H1 (cell line): Measurements from ENCODE around the gene RNF186. TPM values are rescaled to one million over a fixed set of nuclear protein-coding genes. Genes with fewer than 3 reads are reported as not detected.

Experiments used
- CTCF ChIA-PET: fragments of 300-600 bp; sonication (Branson Sonifier 250); formaldehyde crosslinking; loops from one replicate; lab custom pipeline; 2021; ENCODE audit not compliant: partially characterized antibody; lab: Charles Lee
- POLR2A ChIA-PET: fragments of 300-600 bp; sonication (Branson Sonifier 250); formaldehyde crosslinking; loops from one replicate; lab custom pipeline; 2021; ENCODE audit warnings: inconsistent platforms; ENCODE audit not compliant: partially characterized antibody; lab: Charles Lee
- DNase-seq, 2 experiments: peaks; one replicate each; pipeline versions ENCODE4 v3.0.0 to v3.0.0-alpha.2; 2010 to 2022; ENCODE audit warnings: low spot score in 2 of 2, low read depth in 1 of 2, mixed read lengths in 1 of 2
- FAIRE-seq: peaks from 2 replicates; lab custom pipeline; 2011; peaks lifted over from hg19 to GRCh38; lab: Jason Lieb, UNC
- H2AFZ ChIP-seq: 2 replicates; pipeline ENCODE4 v1.8.1; 2012; ENCODE audit warnings: low read length, inconsistent platforms
- H2AK5ac ChIP-seq: 2 replicates; pipeline ENCODE4 v1.6.1; 2013; ENCODE audit warnings: low read depth, low read length
- H2BK120ac ChIP-seq: replicated peaks from 2 replicates; pipeline ENCODE3; 2013; ENCODE audit warnings: low read depth, low read length, inconsistent platforms
- H2BK12ac ChIP-seq: 2 replicates; pipeline ENCODE4 v1.6.1; 2013; ENCODE audit warnings: low read depth, low read length
- H2BK15ac ChIP-seq: 2 replicates; pipeline ENCODE4 v1.6.1; 2013; ENCODE audit warnings: low read length
- H2BK20ac ChIP-seq: 2 replicates; pipeline ENCODE4 v1.6.1; 2013; ENCODE audit warnings: low read length
- H2BK5ac ChIP-seq: 2 replicates; pipeline ENCODE4 v1.6.1; 2013; ENCODE audit warnings: low read depth, low read length
- H3K14ac ChIP-seq: 2 replicates; pipeline ENCODE4 v1.6.1; 2013; ENCODE audit warnings: inconsistent platforms; ENCODE audit not compliant: insufficient read length
- H3K18ac ChIP-seq: 2 replicates; pipeline ENCODE4 v1.6.1; 2013; ENCODE audit warnings: low read length; ENCODE audit errors: extremely low read depth
- H3K23ac ChIP-seq: 2 replicates; pipeline ENCODE4 v1.6.1; 2013; ENCODE audit warnings: inconsistent platforms; ENCODE audit not compliant: insufficient read length
- H3K23me2 ChIP-seq: 2 replicates; pipeline ENCODE4 v1.6.1; 2013; ENCODE audit warnings: low read depth, low read length
- H3K27ac ChIP-seq: 2 replicates; pipeline ENCODE4 v1.6.1; 2011; ENCODE audit warnings: low read depth, low read length, inconsistent platforms
- H3K27me3 ChIP-seq, 4 experiments: replicated peaks in 1 of 4; 1 replicate in 1 of 4; 2 replicates in 3 of 4; pipeline versions ENCODE4 v1.6.1 to v1.8.1; 2011 to 2013; ENCODE audit warnings: low read length in 3 of 4, mild to moderate bottlenecking in 3 of 4, inconsistent platforms in 2 of 4, mixed read lengths in 2 of 4, moderate library complexity in 1 of 4; ENCODE audit not compliant: control insufficient read depth in 3 of 4, insufficient read depth in 3 of 4; ENCODE audit errors: extremely low read depth in 1 of 4
- H3K36me3 ChIP-seq, 4 experiments: 2 replicates each; pipeline versions ENCODE4 v1.6.1 to v1.8.1; 2011 to 2013; ENCODE audit warnings: mild to moderate bottlenecking in 4 of 4, low read length in 3 of 4, moderate library complexity in 2 of 4, control low read depth in 1 of 4, inconsistent platforms in 1 of 4; ENCODE audit not compliant: insufficient read depth in 4 of 4, control insufficient read depth in 2 of 4
- H3K4ac ChIP-seq: replicated peaks from 2 replicates; pipeline ENCODE3; 2013; ENCODE audit warnings: low read length, low read depth, mixed read lengths, inconsistent platforms; ENCODE audit not compliant: insufficient read length
- H3K4me1 ChIP-seq, 4 experiments: replicated peaks in 1 of 4; 1 replicate in 1 of 4; 2 replicates in 3 of 4; pipeline versions ENCODE4 v1.6.1 to v1.8.1; 2011 to 2013; ENCODE audit warnings: low read length in 3 of 4, inconsistent platforms in 2 of 4, mixed read lengths in 1 of 4; ENCODE audit not compliant: insufficient read depth in 4 of 4, control insufficient read depth in 3 of 4
- H3K4me2 ChIP-seq, 2 experiments: 2 replicates each; pipeline versions ENCODE4 v1.6.1 to v1.8.1; 2011 to 2013; ENCODE audit warnings: low read depth in 2 of 2, low read length in 2 of 2, control low read depth in 1 of 2, inconsistent platforms in 1 of 2, mild to moderate bottlenecking in 1 of 2; ENCODE audit not compliant: insufficient read depth in 1 of 2
- H3K4me3 ChIP-seq, 4 experiments: fragments of 200-600, 300-600 bp in 1 of 4; sonication (generic), shearing (Covaris generic), sonication (Bioruptor Twin) in 1 of 4; 2 replicates each; pipeline versions ENCODE4 v1.5.1 to v1.8.1; 2011 to 2016; ENCODE audit warnings: low read length in 4 of 4, low read depth in 3 of 4, control low read depth in 2 of 4, inconsistent platforms in 2 of 4, mild to moderate bottlenecking in 2 of 4, mixed read lengths in 1 of 4, moderate library complexity in 1 of 4; ENCODE audit not compliant: insufficient read depth in 2 of 4; ENCODE audit errors: extremely low read depth in 1 of 4
- H3K56ac ChIP-seq: replicated peaks from 2 replicates; pipeline ENCODE3; 2013; ENCODE audit warnings: low read depth, mild to moderate bottlenecking, mixed read lengths, low read length, inconsistent platforms; ENCODE audit not compliant: insufficient read length
- H3K79me1 ChIP-seq: 2 replicates; pipeline ENCODE4 v1.6.1; 2013; ENCODE audit warnings: low read depth, low read length, control low read depth
- H3K79me2 ChIP-seq, 2 experiments: 2 replicates each; pipeline versions ENCODE4 v1.6.1 to v1.8.1; 2012 to 2013; ENCODE audit warnings: low read length in 2 of 2, mild to moderate bottlenecking in 2 of 2, inconsistent platforms in 1 of 2; ENCODE audit not compliant: insufficient read depth in 2 of 2, control insufficient read depth in 1 of 2
- H3K9ac ChIP-seq, 4 experiments: replicated peaks in 1 of 4; 1 replicate in 1 of 4; 2 replicates in 3 of 4; pipeline versions ENCODE4 v1.6.1 to v1.8.1; 2011 to 2013; ENCODE audit warnings: low read depth in 3 of 4, low read length in 3 of 4, control low read depth in 2 of 4, mild to moderate bottlenecking in 2 of 4, moderate library complexity in 2 of 4, inconsistent platforms in 1 of 4; ENCODE audit errors: extremely low read depth in 1 of 4
- H3K9me3 ChIP-seq, 2 experiments: 2 replicates each; pipeline versions ENCODE4 v1.6.1 to v1.8.1; 2012 to 2013; ENCODE audit warnings: mild to moderate bottlenecking in 2 of 2, moderate library complexity in 2 of 2, control low read depth in 1 of 2, inconsistent platforms in 1 of 2, low read depth in 1 of 2, low read length in 1 of 2, mixed read lengths in 1 of 2; ENCODE audit not compliant: insufficient read depth in 2 of 2
- H4K20me1 ChIP-seq, 2 experiments: replicated peaks in 1 of 2; 2 replicates each; pipeline versions ENCODE3 to v1.8.1; 2011 to 2013; ENCODE audit warnings: inconsistent platforms in 2 of 2, low read length in 2 of 2, mild to moderate bottlenecking in 1 of 2; ENCODE audit not compliant: insufficient read depth in 2 of 2, control insufficient read depth in 1 of 2
- H4K5ac ChIP-seq: 2 replicates; pipeline ENCODE4 v1.6.1; 2013; ENCODE audit warnings: low read length, low read depth, mixed read lengths, inconsistent platforms; ENCODE audit not compliant: insufficient read length
- H4K8ac ChIP-seq: 2 replicates; pipeline ENCODE4 v1.8.0; 2013; ENCODE audit warnings: mild to moderate bottlenecking, moderate library complexity, low read length, inconsistent platforms; ENCODE audit not compliant: insufficient read depth; ENCODE audit errors: extremely low read depth
- H4K91ac ChIP-seq: replicated peaks from 2 replicates; pipeline ENCODE3; 2013; ENCODE audit warnings: low read length, mixed read lengths, inconsistent platforms; ENCODE audit not compliant: insufficient read length
- CHD7 ChIP-seq: fragments of 300-600 bp; sonication (generic); IDR thresholded peaks from 2 replicates; pipeline ENCODE4 v1.7.1; 2012; ENCODE audit warnings: low read length, moderate library complexity, mild to moderate bottlenecking, inconsistent platforms; ENCODE audit not compliant: insufficient replicate concordance
- polyA plus RNA-seq, 7 experiments: library from polyadenylated mRNA; depleted of rRNA in 3 of 7; stranded (reverse) in 5 of 7; unstranded in 2 of 7; fragments of >200 nt in 5 of 7; fragments of 200-250 nt in 2 of 7; gene quantifications; 1 replicate in 5 of 7; 2 replicates in 1 of 7; 4 replicates in 1 of 7; pipeline versions ENCODE4 v1.2.1 to v1.2.3, GENCODE V29; 2011 to 2013; ENCODE audit warnings: missing spikeins in 2 of 7, mixed read lengths in 2 of 7
- total RNA-seq: library from RNA; stranded (reverse); fragmentation: NEBNext Ultra II Directional; extraction: Animal tissue kit (Norgen Biotek cat#: 25700); gene quantifications from 2 replicates; pipeline ENCODE4 v1.2.1, GENCODE V29; 2021

The RNF186 gene
- total and polyA plus RNA-seq, 2 of the 8 experiments (the other 6 are each of a cell fraction or from before 2014, with no cell fraction given): not detected

DNA sequence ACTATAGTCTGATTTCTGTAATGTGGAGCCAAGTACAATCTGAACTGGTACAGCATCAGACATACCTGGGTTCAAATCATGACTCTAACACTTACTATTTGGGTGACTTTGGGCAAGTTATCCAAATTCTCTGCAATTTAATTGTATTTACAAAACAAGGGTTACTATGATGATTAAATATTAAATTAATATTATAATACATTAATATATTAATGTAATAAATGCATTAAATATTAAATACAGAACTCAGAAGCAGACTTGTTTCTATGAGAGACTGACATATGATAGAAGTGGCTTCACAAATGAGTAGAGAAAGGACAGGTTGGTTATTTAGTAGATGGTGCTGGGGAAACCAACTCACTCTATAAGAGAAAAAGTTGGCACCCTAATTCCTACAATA lies 39.8 kb upstream of the RNF186 start:
- no peaks in the 10 kb centered on the region for H4K20me1 ChIP-seq
- no peaks in the 10 kb centered on the region for H3K9me3 ChIP-seq
- FAIRE-seq (no peak), DNase-seq (no peak)
- no peak overlapping the region for H4K91ac ChIP-seq
- no peak overlapping the region for H2BK12ac ChIP-seq
- no peaks in the 10 kb centered on the region for H3K4me1 ChIP-seq
- H3K56ac ChIP-seq: no peak overlapping the region
- H2AFZ ChIP-seq: no peak overlapping the region
- no peak overlapping the region for H3K4me3 ChIP-seq
- no peak overlapping the region for H2BK15ac ChIP-seq
- no peak overlapping the region for H2BK20ac ChIP-seq
- no peak overlapping the region for H3K18ac ChIP-seq
- no peaks in the 10 kb centered on the region for H3K79me2 ChIP-seq
- no peaks in the 10 kb centered on the region for H3K79me1 ChIP-seq
- ChIA-PET POLR2A (no interaction called here), CTCF (interaction anchor here (0.6 to 1.4 kb wide), 2 partner anchors 10 to 30 kb away, joined by 4 read pairs; no protein-coding TSS in a partner anchor)
- no peak overlapping the region for H3K4ac ChIP-seq
- H3K36me3 ChIP-seq: no peaks in the 10 kb centered on the region
- H2BK120ac ChIP-seq: no peak overlapping the region
- H4K5ac ChIP-seq: no peak overlapping the region
- no peak overlapping the region for H3K23ac ChIP-seq
- no peaks in the 10 kb centered on the region for H3K23me2 ChIP-seq
- no peak overlapping the region for H3K27ac ChIP-seq
- no peaks in the 10 kb centered on the region; a peak in 1 of 7 replicates for H3K27me3 ChIP-seq
- H2BK5ac ChIP-seq: no peak overlapping the region
- no peak overlapping the region for H3K14ac ChIP-seq
- H3K4me2 ChIP-seq: no peak overlapping the region
- H3K9ac ChIP-seq: no peak overlapping the region
- H2AK5ac ChIP-seq: no peak overlapping the region
- H4K8ac ChIP-seq: no peak overlapping the region
- no peak for TF ChIP-seq CHD7
